NCI-H1417 treated with DMSO at 0.1 percent for 48 hours (cell line): ENCODE data around the gene ZNG1C.
"Not testable (repeated sequence)": the region's sequence is repeated elsewhere in the genome, so short reads cannot be mapped to it uniquely, and the experiment has no call there.

Experiments
- DNase-seq: peaks from one replicate; lab custom pipeline; 2025; lab: John Stamatoyannopoulos, UW

The ZNG1C gene

DNA sequence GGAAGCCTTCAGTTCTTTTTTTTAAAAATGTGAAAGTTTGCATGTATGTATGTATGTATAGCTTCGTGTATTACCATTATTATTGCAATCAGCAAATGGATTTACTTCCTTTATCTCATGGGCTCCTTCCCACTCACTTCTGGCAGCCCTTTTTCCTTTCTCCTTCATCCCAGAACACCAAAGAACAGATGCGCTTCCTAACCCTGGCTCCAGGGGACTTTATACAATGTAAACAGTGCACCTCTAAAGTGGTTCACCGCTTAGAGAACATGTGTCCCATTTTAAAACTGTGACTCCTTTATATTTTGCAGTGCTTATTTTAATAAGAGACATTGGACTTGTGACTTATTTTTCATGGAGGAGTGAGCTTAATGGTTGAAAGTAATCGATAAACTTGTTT, 101.5 kb downstream of the ZNG1C start:
- DNase-seq, result not testable (repeated sequence)

DNA sequence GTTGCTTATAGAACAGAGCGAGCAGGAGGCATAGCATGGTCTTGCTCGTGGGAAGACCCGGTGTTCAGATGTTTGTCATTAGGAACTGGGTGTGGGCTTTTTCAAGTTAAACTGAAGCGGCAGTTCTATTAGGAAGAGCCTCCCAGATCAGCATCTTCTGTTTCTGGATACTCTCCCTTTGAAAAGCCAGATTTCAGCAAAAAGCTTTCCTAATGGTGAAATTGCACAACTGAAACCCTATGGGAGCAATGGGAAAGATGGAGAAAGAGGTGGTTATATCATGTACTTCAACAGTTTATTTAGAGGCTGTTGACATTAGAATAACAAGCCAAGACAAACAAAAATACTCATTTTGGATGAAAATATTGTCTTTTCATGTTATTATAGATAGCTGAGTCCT, 102.2 kb downstream of the ZNG1C start:
- not testable (repeated sequence) for DNase-seq
